Transverse colon (tissue), 4 donors: ENCODE results near the gene MPDZ.

ENCODE experiments used
- CTCF ChIP-seq, 5 experiments: fragments of 200-600 bp in 3 of 5; fragments of 450-650 bp in 2 of 5; sonication (generic) in 3 of 5; IDR thresholded peaks; 1 replicate in 2 of 5; 2 replicates in 3 of 5; pipeline ENCODE4 v1.5.1; 2016 to 2017; ENCODE audit warnings: antibody characterized with exemption in 5 of 5, inconsistent platforms in 3 of 5, mild to moderate bottlenecking in 2 of 5, moderate library complexity in 1 of 5
- EP300 ChIP-seq: sonication (generic); formaldehyde crosslinking; IDR thresholded peaks from one replicate; pipeline ENCODE4 v1.6.1; 2017; ENCODE audit warnings: antibody characterized with exemption, low read depth
- POLR2AphosphoS5 ChIP-seq, 3 donors: sonication (generic); formaldehyde crosslinking; IDR thresholded peaks; one replicate each; pipeline ENCODE4 v1.6.1; 2016; ENCODE audit warnings: antibody characterized with exemption in 3 of 3

- TF ChIP-seq POLR2AphosphoS5 (IDR thresholded peaks at IDR 0.05) (no peak), EP300 (no peak), CTCF (IDR thresholded peaks at IDR 0.05) (no peak)
Measured at GRCh38 chr9:13083963-13084528, 195.4 kb downstream of the MPDZ start.
